ENCODE results near the gene DKK3. TPM values are rescaled to one million over a fixed set of nuclear protein-coding genes. Genes with fewer than 3 reads are reported as not detected.

DKK3 gene
- total RNA-seq, 1 donor, result 94.3 TPM

DNA sequence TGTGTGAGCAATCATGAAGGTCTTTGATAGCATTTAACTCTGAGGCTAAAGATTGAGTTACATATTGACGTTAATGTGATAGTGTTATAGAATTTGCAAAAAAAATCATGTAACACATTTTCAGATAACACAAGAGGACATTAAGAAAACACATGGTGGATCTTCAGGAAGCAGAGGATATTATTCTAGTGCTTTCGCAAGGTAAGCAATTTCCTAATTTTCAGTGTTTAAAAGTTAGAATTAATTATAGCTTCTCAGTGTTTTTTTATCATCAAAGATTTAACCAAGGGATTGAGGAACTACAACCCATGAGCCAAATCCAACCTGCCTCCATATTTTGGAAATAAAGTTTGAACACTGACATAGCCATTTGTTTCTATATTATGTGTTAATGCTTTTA is 78.5 kb downstream of the DKK3 start:
- TF ChIP-seq, protein P1, sequence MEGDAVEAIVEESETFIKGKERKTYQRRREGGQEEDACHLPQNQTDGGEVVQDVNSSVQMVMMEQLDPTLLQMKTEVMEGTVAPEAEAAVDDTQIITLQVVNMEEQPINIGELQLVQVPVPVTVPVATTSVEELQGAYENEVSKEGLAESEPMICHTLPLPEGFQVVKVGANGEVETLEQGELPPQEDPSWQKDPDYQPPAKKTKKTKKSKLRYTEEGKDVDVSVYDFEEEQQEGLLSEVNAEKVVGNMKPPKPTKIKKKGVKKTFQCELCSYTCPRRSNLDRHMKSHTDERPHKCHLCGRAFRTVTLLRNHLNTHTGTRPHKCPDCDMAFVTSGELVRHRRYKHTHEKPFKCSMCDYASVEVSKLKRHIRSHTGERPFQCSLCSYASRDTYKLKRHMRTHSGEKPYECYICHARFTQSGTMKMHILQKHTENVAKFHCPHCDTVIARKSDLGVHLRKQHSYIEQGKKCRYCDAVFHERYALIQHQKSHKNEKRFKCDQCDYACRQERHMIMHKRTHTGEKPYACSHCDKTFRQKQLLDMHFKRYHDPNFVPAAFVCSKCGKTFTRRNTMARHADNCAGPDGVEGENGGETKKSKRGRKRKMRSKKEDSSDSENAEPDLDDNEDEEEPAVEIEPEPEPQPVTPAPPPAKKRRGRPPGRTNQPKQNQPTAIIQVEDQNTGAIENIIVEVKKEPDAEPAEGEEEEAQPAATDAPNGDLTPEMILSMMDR (IDR thresholded peaks at IDR 0.05; ENCODE audit: insufficient read depth, low read length), result no peak
- DNase-seq (ENCODE audit: low read depth), result no peak
- no peak overlapping the region for H3K4me3 ChIP-seq (ENCODE audit: low read depth, low read length)

DNA sequence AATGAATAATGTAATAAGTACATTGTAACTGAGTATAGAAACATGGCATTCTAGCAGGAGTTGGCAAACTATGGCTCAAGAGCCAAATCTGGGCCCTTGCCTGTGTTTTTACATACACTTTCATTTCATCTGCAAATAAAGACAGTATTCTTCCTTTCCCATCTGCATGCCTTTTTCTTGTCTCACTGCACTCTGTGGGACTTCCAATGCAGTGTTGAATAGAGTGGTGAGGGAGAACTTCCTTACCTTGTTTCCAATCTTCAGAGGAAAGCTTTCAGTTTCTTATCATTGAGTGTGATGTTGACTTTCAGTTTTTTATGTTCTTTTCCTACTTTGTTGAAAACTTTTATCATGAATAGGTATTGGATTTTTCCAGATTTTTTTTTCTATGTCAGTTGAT is 84.6 kb downstream of the DKK3 start:
- TF ChIP-seq, protein P1 (IDR thresholded peaks at IDR 0.05; ENCODE audit: insufficient read depth, low read length), result no peak
- DNase-seq (ENCODE audit: low read depth), result no peak
- H3K4me3 ChIP-seq (ENCODE audit: low read depth, low read length), result no peak overlapping the region

DNA sequence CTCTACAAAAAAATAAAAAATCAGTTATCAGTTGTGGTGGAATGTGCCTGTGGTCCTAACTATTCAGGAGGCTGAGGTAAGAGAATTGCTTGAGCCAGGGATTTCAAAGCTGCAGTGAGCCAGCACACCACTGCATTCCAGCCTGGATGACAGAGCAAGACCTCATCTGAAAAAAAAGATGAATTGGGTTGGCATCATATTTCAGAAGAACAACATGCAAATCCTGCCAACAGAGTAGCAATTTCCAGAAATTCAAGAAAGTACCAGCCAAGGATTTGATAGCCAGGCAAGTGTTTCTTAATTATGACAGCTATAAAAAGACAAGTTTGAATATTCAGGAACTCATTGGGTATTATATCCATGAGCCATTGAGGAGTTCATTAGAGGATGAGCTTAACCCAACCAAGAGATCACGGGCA is 91.4 kb downstream of the DKK3 start:
- peak; percentile 91 for DNase-seq (ENCODE audit: low read depth)
- H3K4me3 ChIP-seq (ENCODE audit: low read depth, low read length), result no peak overlapping the region
- TF ChIP-seq, protein P1 (IDR thresholded peaks at IDR 0.05; ENCODE audit: insufficient read depth, low read length), result no peak

DNA sequence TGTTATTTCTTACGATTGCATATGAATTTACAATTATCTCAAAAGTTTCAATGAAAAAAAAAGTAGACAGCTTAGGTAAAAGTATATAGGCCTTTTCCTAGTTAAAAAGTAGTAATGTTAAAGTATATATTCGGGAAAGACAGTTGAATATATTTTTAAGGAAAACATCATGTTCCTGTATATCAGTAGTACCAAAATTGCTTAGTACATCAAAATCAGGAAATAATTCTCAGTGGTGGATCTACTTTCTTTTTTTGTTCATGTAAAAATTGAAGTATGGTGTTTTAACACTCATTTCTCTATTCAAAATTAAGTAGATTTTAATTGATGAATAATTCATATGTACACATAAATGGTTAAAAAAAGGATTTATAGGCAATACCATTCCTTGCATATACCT is 92.8 kb downstream of the DKK3 start:
- no peak overlapping the region for H3K4me3 ChIP-seq (ENCODE audit: low read depth, low read length)
- TF ChIP-seq, protein P1 (IDR thresholded peaks at IDR 0.05; ENCODE audit: insufficient read depth, low read length), result no peak
- no peak for DNase-seq (ENCODE audit: low read depth)

DNA sequence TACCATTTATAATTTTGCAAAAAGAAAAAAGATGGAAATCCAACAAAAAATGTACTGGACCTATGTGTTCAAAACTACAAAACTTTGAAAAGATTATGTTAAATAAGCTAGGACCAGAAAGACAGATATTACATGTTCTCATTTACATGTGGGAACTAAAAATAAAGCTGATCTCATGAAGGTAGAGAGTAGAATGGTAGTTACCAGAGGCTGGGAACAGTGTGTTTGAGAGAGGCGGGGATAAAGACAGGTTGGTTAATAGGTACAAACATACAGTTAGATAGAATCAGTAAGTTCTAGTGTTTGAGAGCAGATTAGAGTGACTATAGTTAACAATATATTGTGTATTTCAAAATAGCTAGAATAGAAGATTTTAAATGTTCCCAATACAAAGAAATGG is 95.0 kb downstream of the DKK3 start:
- H3K4me3 ChIP-seq (ENCODE audit: low read depth, low read length), result no peak overlapping the region
- no peak for DNase-seq (ENCODE audit: low read depth)
- TF ChIP-seq, protein P1 (IDR thresholded peaks at IDR 0.05; ENCODE audit: insufficient read depth, low read length), result no peak

Other genes starting within 250 kb of the DKK3 start
- 59.8 and 95.2 TPM in 2 replicates for gene USP47, start 166.7 kb downstream of the DKK3 start, total RNA-seq (ENCODE audit: low replicate concordance)
- 31.9 and 146 TPM in 2 replicates for gene MICAL2, start 102.0 kb upstream of the DKK3 start, total RNA-seq (ENCODE audit: low replicate concordance)

All from fibroblast of the aortic adventitia (primary cell).